GM19372 (cell line): ENCODE data around the gene ARPC1A.
"Not testable (repeated sequence)": the region's sequence is repeated elsewhere in the genome, so short reads cannot be mapped to it uniquely, and the experiment has no call there.

Source experiments
- ATAC-seq: cut with Tn5 transposase; IDR thresholded peaks from one replicate; pipeline ENCODE4 v1.9.1; 2021; ENCODE audit warnings: mild to moderate bottlenecking, low read depth, moderate library complexity; ENCODE audit not compliant: unreplicated experiment

Gene ARPC1A

DNA sequence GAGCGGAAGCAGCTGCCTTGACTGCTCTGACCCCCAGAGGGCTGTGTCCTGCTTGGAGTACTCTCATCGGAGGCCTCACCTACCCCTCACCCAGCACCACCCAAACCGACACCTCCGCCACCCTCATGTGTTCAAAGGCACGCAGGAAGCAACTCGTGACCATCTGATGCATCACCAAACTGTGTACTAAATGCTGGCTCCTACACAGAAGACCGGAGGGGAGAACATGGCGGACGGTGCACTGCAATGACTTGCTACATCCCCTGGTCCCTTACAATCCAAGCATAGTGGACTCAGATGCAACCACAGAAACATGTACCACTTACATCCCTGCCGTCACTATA lies 79.3 kb downstream of the ARPC1A start:
- no peak for ATAC-seq

DNA sequence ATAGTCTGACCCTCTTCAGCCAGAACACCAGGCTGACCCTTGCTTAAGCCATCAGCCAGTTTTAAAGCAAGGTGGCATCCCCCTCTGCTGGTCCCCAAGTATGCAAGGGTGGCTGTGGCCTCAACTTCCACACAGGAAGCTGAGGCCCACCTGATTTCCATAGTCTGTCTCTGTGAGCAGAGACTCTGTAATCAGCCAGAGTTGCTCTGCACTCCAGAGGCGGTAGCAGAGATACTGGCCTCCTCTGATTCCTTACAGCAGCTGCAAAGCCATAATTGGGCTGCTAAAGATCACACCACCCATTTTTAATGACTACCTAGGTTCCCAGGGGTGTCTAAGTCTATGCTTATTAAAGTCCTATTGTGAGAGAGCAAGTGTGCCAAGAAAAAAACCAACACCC lies 80.9 kb downstream of the ARPC1A start:
- ATAC-seq = no peak

DNA sequence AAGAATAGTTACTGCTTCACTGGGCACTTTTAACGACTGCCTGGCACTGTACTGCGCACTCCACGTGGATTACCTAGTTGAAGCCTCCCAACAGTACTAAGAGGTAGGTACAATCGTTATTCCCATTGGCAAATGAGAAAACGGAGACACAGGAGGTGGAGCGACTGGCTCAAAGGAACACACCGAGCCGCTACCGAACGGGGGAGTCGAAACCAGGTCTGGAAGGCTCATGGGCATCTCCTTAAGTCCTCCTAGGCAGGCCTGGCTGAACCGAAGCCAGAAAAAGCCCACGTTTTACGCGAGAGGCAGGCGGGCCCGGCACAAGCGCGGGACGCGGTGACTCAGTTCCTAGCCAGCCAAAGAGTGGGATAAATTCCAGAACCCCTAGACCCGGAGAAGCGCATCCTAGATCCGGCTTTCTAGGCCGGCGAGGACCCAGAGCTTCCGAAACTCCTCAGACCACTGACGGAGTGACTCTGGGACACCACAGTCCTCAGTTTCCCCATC lies 82.2 kb downstream of the ARPC1A start:
- ATAC-seq = no peak

DNA sequence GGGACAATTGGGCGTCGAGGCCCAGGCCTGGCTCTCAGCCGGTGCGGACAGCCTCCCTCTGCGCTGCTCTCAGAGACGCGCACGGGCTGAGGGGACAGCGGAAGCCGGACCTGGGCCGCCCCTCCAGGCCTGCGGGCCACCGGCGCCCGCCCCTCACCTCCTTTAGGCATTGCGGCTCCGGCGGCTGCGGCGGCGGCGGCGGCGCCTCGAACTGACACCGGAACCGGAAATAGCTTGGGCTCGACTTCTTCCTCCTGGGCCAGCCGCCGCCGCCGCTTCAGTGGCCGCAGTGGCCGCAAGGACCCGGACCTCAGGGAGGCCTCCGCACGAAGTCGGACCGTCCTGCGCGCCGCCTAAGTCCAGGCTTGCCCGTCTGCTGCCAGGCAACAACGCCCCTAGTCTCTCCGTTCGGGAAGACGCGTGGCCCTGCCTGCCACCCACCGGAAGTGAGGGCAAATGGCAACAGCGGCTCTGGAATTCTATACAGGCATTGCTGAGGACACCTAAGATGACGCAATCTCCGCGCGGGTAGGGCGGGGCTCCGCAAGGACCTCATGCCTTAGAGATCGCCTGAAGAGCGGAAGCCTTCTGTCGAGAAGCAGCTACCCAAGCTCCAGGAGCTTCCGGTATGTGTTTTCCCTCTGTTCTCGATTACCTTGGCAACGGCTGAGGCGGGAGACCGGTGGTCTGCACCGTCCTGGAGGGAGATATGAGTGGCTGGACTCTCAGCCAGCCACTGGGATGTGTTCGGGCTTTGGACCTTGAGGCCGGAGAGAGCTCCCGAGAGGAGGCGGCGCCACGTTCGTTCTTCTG lies 82.9 kb downstream of the ARPC1A start, which contains the start of the genes BUD31 and PDAP1:
BUD31 (plus strand) TSS at position 591 of the 813 bp plus-strand sequence. CDS start 2,124 bp downstream, outside the sequence.
PDAP1 (minus strand) TSS at position 219 of the 813 bp plus-strand sequence; CDS start at position 170, 49 bp downstream.
- peak; percentile 76 for ATAC-seq

DNA sequence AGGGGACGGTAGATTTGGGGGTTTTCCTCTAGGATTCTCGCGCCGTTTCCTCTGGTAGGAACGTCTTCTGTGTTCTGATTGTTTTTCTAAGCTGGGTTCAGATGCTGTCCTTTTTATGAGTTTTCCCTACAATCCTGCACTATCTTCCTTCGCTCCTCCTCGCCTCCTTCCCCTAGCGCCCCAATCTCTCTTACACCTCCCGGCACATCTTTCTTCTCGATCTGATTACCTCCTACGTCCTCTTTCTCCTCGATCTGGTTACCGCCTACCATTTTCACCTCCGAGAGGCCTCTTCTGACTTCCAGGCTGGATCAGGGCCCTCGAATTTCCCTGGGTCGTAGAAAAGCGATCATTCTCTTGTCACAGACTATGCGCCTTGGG lies 83.5 kb downstream of the ARPC1A start:
- ATAC-seq = no peak

DNA sequence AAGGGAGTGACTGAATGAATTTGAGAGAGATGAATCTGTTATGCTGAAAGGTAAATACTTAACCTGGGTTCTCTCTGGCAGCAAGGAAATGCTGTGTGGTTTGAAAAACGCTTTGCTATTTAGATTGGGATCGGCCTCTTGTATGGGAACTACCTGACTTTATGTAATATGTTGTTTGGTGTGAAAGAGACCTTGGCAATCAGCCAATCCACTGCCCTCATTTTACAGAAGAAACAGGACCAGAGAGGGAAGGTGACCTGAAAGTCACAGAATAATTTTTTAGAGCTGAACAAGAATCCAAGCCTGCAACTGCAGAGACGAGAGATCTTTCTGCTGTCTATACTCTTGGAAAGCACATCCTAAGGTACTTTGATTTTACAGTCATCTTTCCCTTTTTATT lies 84.1 kb downstream of the ARPC1A start:
- ATAC-seq = no peak

DNA sequence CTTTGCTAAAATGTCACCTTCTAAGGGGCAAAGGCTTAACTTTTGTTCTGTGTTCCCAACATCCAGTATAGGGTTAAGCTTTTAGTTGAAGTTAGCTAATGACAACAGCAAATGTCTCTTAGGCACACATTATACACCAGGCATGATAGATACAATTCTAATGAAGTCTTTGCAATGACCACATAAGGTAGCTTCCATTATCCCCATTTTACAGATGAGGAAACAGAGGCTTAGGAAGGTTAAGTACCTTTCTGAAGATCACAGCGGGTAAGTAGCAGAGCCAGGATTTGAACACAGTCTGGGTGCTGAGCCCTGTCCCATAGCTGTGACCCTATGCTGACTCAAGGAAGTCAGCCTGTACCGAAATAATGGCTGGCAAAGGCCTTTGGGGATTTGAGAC lies 84.9 kb downstream of the ARPC1A start:
- no peak for ATAC-seq

DNA sequence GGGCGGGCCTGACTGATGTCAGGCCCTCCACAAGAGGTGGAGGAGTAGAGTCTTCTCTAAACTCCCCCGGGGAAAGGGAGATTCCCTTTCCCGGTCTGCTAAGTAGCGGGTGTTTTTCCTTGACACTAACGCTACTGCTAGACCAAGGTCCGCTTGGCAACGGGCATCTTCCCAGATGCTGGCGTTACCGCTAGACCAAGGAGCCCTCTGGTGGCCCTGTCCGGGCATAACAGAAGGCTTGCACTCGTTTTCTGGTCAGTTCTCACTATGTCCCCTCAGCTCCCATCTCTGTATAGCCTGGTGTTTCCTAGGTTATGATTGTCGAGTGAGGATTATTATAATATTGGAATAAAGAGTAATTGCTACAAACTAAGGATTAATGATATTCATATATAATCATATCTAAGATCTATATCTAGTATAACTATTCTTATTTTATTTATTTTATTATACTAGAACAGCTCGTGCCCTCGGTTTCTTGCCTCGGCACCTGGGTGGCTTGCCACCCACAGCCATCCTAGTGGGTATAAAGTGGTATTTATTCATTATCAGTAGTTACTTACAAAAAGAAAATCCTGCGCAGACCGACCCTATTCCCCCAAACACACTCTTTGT lies 89.9 kb downstream of the ARPC1A start:
- ATAC-seq = not testable (repeated sequence)
